GM20000 (cell line): ENCODE data around the gene SYT8.

Source experiments
- DNase-seq: peaks from one replicate; pipeline ENCODE4 v3.0.0; 2012; ENCODE audit warnings: low spot score
- CTCF ChIP-seq: IDR thresholded peaks from 2 replicates; pipeline ENCODE4 v1.5.1; 2012; ENCODE audit warnings: mild to moderate bottlenecking, control low read depth; ENCODE audit errors: extremely low read depth, missing control alignments

The SYT8 gene

GRCh38 chr11:1819074-1819473 lies 15.7 kb upstream of the SYT8 start:
- no peak for TF ChIP-seq CTCF
- DNase-seq = no peak

- no peak for TF ChIP-seq CTCF
- DNase-seq = no peak
Observed at GRCh38 chr11:1820463-1821325, 14.1 kb upstream of the SYT8 start.

DNA sequence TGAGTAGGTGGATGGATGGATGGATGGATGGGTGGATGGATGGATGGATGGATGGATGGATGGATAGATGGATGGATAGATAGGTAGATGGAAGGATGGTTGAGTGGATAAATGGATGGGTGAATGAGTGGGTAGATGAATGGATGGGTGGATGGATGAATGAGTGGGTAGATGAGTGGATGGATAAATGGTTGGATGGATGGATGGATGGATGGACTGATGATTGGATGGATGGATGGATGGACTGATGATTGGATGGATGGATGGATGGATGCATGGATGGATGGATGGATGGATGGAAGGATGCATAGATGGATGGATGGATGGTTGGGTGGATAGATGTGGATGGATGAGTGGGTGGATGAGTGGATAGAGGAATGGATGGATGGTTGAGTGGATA lies 13.2 kb upstream of the SYT8 start:
- no peak for DNase-seq
- no peak for TF ChIP-seq CTCF

- no peak for TF ChIP-seq CTCF
- no peak for DNase-seq
Observed at GRCh38 chr11:1822648-1823375, 12.0 kb upstream of the SYT8 start.

- TF ChIP-seq CTCF = no peak
- DNase-seq = no peak
Observed at GRCh38 chr11:1823376-1824220, 11.2 kb upstream of the SYT8 start.

- no peak for DNase-seq
- no peak for TF ChIP-seq CTCF
Observed at GRCh38 chr11:1824221-1825038, 10.4 kb upstream of the SYT8 start.
